ENCODE data around the gene MDM1.

- TF ChIP-seq CTCF (conservative IDR thresholded peaks at IDR 0.05), result no peak
- TF ChIP-seq EZH2 (IDR thresholded peaks at IDR 0.05; ENCODE audit: low read depth), result no peak
Observed at GRCh38 chr12:68246350-68246749, 85.8 kb downstream of the MDM1 start.
